SKM-1 (cell line): ENCODE results near the gene MPP7.
"Not testable (repeated sequence)": the region's sequence is repeated elsewhere in the genome, so short reads cannot be mapped to it uniquely, and the experiment has no call there.

Experiments
- DNase-seq: peaks from one replicate; lab custom pipeline; 2025; ENCODE audit not compliant: unreplicated experiment; lab: John Stamatoyannopoulos, UW

MPP7 gene

GRCh38 chr10:28302638-28303488 lies at the start of gene MPP7:
Gene MPP7 (minus strand): TSS chr10:28303064. CDS start chr10:28238604, 64,460 bp downstream.
- DNase-seq, result peak; percentile 77

- DNase-seq, result no peak
Measured at GRCh38 chr10:28349892-28350291, 47.0 kb upstream of the MPP7 start.

DNA sequence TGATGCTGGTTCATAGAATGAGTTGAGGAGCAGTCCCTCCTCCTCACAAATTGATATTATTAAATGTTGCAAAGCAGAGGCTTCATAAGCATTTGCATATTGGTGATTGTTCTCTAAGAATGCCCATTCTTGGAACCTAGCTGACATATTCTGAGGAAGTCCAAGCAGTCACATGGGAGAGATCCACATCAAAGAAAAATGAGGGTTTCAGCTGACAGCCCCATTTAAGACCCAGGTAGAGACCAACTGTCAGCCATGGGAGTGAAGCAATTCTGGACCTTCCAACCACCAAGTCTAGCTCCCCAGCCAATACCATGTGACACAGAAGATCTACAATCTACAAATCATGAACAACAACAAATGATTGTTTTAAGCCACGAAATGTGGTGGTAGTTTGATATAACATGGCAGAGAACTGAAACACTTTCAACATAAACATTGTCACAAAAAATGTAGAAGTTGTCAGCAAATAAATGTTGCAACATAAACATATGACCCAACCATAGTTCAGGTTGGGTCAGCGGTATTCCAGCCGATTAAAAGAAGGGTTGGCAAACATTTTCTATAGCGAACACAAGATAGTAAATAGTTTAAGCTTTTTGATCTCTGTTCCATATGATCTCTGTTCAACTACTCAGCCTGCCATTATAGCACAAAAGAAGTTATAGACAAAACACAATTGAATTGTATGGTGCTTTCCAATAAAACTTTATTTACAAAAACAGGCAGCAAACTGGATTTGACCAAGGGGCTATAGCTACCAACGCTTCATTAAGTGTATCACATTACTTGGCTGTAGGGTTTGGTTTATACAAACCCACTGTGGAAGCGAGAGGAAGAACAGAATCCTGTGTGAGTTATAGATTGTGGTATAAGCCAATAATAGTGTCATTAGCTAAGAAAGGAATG lies 41.4 kb upstream of the MPP7 start:
- no peak for DNase-seq

DNA sequence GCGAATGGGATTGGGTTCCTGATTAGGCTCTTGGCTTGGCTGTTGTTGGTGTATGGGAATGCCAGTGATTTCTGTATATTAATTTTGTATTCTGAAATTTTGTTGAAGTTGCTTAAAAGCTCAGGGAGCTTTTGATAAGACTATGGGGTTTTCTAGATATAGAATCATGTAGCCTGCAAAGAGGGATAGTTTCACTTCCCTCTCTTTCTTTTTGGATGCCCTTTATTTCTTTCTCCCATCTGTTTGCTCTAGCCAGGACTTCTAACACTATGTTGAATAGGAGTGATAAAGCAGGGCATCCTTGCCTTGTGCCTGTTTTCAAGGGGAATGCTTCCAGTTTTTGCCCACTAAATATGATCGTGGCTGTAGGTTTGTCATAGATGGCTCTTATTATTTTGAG lies 40.4 kb upstream of the MPP7 start:
- no peak for DNase-seq

GRCh38 chr10:28341679-28342078 lies 38.8 kb upstream of the MPP7 start:
- DNase-seq, result not testable (repeated sequence)

- DNase-seq, result no peak
Measured at GRCh38 chr10:28332726-28333125, 29.9 kb upstream of the MPP7 start.

- DNase-seq, result no peak
Measured at GRCh38 chr10:28331841-28332240, 29.0 kb upstream of the MPP7 start.

DNA sequence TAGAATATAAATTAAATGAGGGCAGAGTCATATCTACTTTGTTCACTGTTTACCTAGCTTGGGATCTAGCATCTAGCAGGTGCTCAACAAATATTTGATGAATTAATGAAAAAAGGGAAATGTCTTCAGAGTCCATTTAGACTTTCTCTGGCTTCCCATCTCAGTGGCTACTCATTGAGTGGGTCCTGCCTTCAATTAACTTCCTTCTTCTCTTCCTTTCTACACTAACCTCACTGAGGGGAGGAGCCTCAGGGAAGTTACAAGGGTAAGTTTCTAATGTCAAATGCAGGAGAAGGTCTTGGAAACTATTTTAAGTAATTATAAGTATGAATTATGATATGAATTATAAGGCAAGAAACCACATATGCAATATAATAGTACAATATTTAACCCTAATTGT lies 28.2 kb upstream of the MPP7 start:
- no peak for DNase-seq

GRCh38 chr10:28328346-28328745 lies 25.5 kb upstream of the MPP7 start:
- DNase-seq, result no peak

DNA sequence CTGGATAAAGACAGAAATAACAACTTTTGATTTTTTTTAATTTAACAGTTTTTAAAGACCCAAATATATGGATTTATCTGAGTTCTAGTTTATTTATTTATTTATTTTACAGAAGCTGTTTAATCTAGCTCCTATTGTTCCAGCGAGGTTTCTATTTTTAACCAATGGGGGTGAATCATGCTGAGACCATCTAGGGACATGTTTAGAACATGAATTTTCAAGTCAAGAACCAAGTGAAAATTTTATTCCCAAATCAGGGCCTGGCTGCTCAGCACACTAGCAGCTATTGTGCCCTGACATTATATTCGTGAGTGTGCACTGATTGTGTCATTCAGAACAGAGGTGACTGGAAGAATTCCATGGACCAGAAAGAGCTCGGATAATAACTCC lies 24.6 kb upstream of the MPP7 start:
- DNase-seq, result no peak

GRCh38 chr10:28326516-28327490 lies 23.9 kb upstream of the MPP7 start:
- no peak for DNase-seq

- DNase-seq, result no peak
Measured at GRCh38 chr10:28320799-28321198, 17.9 kb upstream of the MPP7 start.

GRCh38 chr10:28320090-28320489 lies 17.2 kb upstream of the MPP7 start:
- DNase-seq, result no peak

DNA sequence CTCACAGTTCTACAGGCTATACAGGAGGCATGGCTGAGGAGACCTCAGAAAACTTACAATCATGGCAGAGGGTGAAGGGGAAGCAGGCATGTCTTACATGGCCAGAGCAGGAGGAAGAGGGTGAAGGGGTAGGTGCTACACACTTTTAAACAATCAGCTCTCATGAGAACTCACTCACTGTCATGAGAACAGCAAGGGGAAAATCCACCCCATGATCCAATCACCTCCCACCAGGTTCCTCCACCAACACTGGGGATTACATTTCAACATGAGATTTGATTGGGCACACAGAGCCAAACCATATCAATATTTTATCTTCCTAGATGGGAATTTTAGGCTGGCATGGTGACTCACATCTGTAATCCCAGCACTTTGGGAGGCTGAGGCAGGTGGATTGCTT lies 16.2 kb upstream of the MPP7 start:
- DNase-seq, result not testable (repeated sequence)

DNA sequence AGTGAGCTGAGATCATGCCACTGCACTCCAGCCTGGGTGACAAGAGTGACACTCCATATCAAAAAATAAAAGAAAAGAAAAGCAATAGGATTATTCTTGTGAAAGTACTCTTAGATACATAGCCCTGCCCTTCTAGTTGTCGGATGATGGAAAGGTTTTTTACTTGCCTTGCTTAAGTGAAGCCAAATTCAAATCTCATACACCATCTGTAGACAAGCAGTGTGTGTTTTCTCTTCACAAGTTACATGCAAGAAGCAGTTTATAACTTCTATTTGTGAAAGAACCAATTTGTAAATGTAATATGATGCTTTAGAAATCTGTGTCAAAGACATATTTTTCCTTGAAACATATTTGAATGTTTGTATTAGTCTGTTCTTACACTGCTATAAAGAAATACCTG lies 15.8 kb upstream of the MPP7 start:
- DNase-seq, result no peak

DNA sequence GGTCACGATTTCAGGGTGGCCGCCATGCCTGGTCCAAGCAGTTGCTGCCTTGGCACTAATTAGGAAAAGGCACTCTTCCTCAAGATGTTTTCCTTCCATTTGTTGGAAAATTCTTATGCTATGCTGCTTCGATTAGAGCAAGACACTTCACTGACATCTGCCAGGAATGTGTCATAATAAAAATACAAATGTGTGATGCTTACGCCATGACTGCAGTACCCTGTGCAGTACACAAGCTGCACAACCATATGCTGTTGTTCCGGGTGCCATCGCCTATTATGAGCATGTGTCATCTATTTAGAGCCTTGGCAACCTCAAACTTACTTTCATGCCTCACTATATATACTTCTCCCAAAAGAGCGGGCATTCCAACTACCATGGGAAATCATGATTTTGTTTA lies 14.9 kb upstream of the MPP7 start:
- DNase-seq, result no peak

- DNase-seq, result no peak
Measured at GRCh38 chr10:28316696-28317095, 13.8 kb upstream of the MPP7 start.

DNA sequence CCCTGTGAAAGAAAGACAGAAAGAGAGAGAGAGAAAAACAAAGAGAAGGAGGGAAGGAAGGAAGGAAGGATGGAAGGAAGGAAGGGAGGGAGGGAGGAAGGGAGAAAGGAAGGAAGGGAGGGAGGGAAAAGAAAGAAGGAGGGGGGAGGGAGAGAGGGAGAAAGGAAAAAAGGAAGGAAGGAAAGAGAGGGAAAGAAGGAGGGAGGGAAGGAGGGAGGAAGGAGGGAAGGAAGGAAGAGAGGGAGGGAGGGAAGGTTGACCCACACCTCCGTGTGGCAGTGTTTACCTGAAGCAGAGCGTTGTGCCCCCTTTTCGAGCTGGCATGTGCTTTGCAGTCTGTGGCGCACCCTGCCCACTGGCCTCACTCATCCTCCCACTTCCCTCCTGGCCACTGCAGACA lies 12.3 kb upstream of the MPP7 start:
- DNase-seq, result no peak

DNA sequence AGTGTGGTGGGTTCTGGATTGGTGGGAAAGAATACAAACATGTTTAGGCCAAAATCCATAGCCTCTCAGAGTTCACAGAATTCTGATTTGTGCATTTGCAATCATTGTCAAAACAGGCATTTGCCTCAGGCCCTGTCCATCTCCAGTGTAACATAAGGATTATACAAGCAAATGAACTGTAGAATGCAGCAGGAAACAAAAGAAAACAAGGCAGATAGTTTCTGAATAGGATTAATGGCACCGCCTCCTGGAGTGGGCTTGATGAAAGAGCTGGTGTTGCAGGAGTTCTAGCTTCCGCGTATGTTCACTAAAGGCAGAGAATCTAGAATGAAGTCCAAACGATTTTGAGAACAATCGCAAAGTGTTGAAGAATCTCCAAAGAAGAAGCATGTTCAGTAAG lies 11.3 kb upstream of the MPP7 start:
- DNase-seq, result no peak

GRCh38 chr10:28312572-28312971 lies 9.7 kb upstream of the MPP7 start:
- DNase-seq, result no peak

- no peak for DNase-seq
Measured at GRCh38 chr10:28311104-28311503, 8.2 kb upstream of the MPP7 start.
